ENCODE results near the gene CMTM8. TPM values are rescaled to one million over a fixed set of nuclear protein-coding genes. Genes with fewer than 3 reads are reported as not detected.

Gene CMTM8
- total RNA-seq, 1 donor from 2014 or later: not detected

DNA sequence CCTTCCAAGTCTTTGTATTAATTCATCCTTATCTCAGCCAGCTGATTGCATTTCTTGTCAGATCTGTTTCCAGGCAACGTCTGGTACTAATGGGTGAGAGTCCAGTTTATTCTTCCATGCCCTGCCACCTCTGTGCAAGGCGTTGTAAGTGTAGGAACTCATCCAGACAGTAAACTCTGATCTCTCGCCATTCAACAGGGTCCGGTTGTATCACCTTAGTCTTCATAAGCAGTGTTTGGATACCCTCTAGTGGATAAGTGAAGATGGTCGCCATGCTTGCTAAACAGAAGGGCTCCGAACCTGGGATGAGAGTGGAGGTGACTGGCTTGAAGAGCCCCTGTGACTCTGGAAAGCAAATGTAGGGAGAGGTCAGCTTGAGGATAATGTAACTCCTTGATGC lies 101.6 kb downstream of the CMTM8 start:
- Histone ChIP-seq H3K36me3 (ENCODE audit: control insufficient read depth in 3 of 3, insufficient read depth in 3 of 3, low read length in 3 of 3) (no peaks in the 10 kb centered on the region), H3K4me1 (ENCODE audit: control insufficient read depth in 3 of 3, insufficient read depth in 3 of 3, low read length in 3 of 3) (no peaks in the 10 kb centered on the region), H3K27ac (ENCODE audit: low read depth, low read length) (no peak overlapping the region), H3K9ac (ENCODE audit: low read depth in 1 of 3, low read length in 3 of 3) (no peak overlapping the region), H3K4me3 (ENCODE audit: low read length in 3 of 3) (no peak overlapping the region), H3K9me3 (ENCODE audit: control insufficient read depth in 3 of 3, low read length in 3 of 3) (peaks cover 0 to 2% (median 0%) of the 10 kb centered on the region in 3 donors), H3K27me3 (ENCODE audit: control insufficient read depth in 3 of 3, insufficient read depth in 3 of 3, low read length in 3 of 3) (no peaks in the 10 kb centered on the region)

DNA sequence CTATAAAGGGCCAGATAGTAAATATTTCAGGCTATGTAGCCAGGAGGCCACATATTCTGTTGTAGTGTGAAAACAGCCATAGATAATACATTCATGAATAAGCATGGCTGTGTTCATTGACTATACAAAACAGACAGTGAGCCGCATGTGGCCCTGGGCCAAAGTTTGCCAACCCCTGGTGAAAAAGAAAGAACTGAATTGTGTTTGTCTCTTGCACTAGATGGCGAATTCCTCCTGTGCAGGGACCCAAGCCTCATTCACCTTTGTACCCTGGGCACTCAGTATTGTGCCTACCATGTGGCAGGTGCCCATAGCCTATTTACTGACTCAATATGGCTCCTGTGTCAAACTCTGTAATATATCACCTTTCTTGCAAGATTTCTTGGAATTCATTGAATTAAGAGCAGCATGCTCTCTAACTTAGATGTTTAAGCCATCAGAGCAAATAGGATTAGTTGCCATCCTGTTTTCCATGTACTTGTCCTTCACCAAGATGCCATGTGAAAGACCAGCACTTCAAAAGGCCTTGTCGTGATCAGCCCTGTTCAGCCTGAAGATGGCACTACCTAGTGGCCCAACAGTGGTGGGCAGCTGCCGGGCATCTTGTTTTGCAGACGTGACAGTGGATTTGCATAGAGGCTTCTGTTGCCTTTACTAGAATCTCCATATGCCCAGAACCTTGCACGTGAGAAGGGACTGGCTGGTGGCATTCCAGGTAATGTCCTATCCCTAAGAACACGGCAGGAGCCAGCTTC lies 102.3 kb downstream of the CMTM8 start:
- H3K4me3 ChIP-seq (ENCODE audit: low read length in 3 of 3): no peak overlapping the region
- peaks cover 0 to 2% (median 0%) of the 10 kb centered on the region in 3 donors for H3K9me3 ChIP-seq (ENCODE audit: control insufficient read depth in 3 of 3, low read length in 3 of 3)
- H3K36me3 ChIP-seq (ENCODE audit: control insufficient read depth in 3 of 3, insufficient read depth in 3 of 3, low read length in 3 of 3): no peaks in the 10 kb centered on the region
- no peaks in the 10 kb centered on the region for H3K27me3 ChIP-seq (ENCODE audit: control insufficient read depth in 3 of 3, insufficient read depth in 3 of 3, low read length in 3 of 3)
- no peak overlapping the region for H3K9ac ChIP-seq (ENCODE audit: low read depth in 1 of 3, low read length in 3 of 3)
- no peak overlapping the region for H3K27ac ChIP-seq (ENCODE audit: low read depth, low read length)
- H3K4me1 ChIP-seq (ENCODE audit: control insufficient read depth in 3 of 3, insufficient read depth in 3 of 3, low read length in 3 of 3): no peaks in the 10 kb centered on the region

DNA sequence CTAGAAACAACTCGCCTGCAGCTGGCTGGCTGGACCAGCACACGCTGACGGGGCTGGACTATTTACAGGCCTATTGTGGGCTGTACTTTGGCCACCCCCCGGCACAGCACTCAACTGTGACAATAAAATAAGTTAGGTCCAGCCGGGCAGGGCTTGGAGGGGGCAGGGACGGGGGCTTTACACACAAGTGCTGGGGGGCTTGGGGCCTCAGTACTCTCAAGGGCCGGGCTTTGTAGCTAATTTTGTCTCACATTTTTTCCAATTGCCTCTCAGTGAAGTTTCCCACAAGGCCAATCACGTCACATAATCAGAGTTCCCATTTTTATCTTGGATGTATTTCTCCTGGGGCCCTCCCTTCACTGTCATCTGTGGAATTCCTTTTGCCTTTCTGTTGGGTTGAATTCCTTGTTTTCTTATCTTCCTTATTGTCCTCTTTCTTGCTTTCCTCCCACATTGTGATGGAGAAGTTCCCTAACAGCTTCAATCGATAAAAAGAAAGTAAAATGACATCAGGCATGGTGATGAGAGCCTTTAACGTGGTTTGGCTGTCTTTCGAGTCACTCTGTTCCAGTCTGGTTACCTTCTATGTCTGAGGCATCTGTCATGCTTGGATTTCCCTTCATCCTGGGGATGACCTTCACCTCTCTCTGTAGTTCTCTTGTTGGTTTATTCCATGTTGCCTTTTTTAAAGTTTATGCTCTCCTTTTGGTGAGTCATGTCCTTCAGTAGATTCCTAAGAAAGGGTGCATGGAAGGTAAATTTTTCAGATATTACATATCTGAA lies 109.1 kb downstream of the CMTM8 start:
- Histone ChIP-seq H3K4me1 (ENCODE audit: control insufficient read depth in 3 of 3, insufficient read depth in 3 of 3, low read length in 3 of 3) (no peaks in the 10 kb centered on the region), H3K27ac (ENCODE audit: low read depth, low read length) (no peak overlapping the region), H3K9me3 (ENCODE audit: control insufficient read depth in 3 of 3, low read length in 3 of 3) (no peaks in the 10 kb centered on the region), H3K9ac (ENCODE audit: low read depth in 1 of 3, low read length in 3 of 3) (no peak overlapping the region), H3K36me3 (ENCODE audit: control insufficient read depth in 3 of 3, insufficient read depth in 3 of 3, low read length in 3 of 3) (no peaks in the 10 kb centered on the region), H3K27me3 (ENCODE audit: control insufficient read depth in 3 of 3, insufficient read depth in 3 of 3, low read length in 3 of 3) (no peaks in the 10 kb centered on the region), H3K4me3 (ENCODE audit: low read length in 3 of 3) (peak overlapping the region in 1 of 3 donors; percentile 24)

DNA sequence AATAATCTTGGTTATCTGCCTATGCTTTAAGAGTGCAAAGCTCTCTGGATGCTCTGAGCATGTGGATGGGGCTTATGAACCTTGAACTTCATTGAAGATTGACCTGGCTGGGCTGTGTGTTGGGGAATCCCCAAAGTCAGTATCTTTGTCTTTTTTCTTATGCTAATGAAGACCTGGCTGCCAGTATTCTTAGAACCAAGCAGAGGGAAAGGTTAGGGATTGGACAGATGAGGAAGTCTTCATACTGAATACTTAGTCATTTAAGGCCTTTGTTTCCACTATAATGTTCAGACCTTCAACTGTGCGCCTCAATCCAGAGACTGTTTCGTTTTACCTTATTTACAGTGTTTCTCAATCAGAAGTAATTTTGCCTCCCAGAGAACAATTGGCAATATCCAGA lies 110.7 kb downstream of the CMTM8 start:
- H3K4me1 ChIP-seq (ENCODE audit: control insufficient read depth in 3 of 3, insufficient read depth in 3 of 3, low read length in 3 of 3): no peaks in the 10 kb centered on the region
- H3K36me3 ChIP-seq (ENCODE audit: control insufficient read depth in 3 of 3, insufficient read depth in 3 of 3, low read length in 3 of 3): no peaks in the 10 kb centered on the region
- H3K4me3 ChIP-seq (ENCODE audit: low read length in 3 of 3): no peak overlapping the region
- no peak overlapping the region for H3K9ac ChIP-seq (ENCODE audit: low read depth in 1 of 3, low read length in 3 of 3)
- no peaks in the 10 kb centered on the region for H3K27me3 ChIP-seq (ENCODE audit: control insufficient read depth in 3 of 3, insufficient read depth in 3 of 3, low read length in 3 of 3)
- no peak overlapping the region for H3K27ac ChIP-seq (ENCODE audit: low read depth, low read length)
- H3K9me3 ChIP-seq (ENCODE audit: control insufficient read depth in 3 of 3, low read length in 3 of 3): no peaks in the 10 kb centered on the region

DNA sequence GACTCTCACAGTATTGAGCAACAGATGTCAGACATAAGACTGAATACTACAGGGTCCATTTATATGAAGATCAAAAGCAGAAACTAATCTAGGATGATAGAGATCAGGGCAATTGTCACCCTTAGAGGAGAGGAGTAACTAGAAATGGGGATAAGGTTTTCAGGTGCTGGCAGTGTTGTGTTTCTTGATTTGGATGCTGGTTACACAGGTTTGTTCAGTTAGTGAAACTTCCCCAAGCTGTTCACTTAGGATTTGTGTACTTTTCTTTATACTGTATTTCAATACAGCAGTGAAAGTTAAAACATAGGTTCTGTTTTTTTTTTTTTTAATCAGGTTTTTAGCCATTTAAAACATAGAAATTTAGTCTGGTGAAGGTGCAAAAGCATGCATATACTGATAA lies 114.1 kb downstream of the CMTM8 start:
- H3K4me3 ChIP-seq (ENCODE audit: low read length in 3 of 3): no peak overlapping the region
- no peaks in the 10 kb centered on the region for H3K9me3 ChIP-seq (ENCODE audit: control insufficient read depth in 3 of 3, low read length in 3 of 3)
- no peak overlapping the region for H3K9ac ChIP-seq (ENCODE audit: low read depth in 1 of 3, low read length in 3 of 3)
- no peaks in the 10 kb centered on the region for H3K36me3 ChIP-seq (ENCODE audit: control insufficient read depth in 3 of 3, insufficient read depth in 3 of 3, low read length in 3 of 3)
- no peaks in the 10 kb centered on the region for H3K27me3 ChIP-seq (ENCODE audit: control insufficient read depth in 3 of 3, insufficient read depth in 3 of 3, low read length in 3 of 3)
- no peaks in the 10 kb centered on the region for H3K4me1 ChIP-seq (ENCODE audit: control insufficient read depth in 3 of 3, insufficient read depth in 3 of 3, low read length in 3 of 3)
- H3K27ac ChIP-seq (ENCODE audit: low read depth, low read length): no peak overlapping the region

DNA sequence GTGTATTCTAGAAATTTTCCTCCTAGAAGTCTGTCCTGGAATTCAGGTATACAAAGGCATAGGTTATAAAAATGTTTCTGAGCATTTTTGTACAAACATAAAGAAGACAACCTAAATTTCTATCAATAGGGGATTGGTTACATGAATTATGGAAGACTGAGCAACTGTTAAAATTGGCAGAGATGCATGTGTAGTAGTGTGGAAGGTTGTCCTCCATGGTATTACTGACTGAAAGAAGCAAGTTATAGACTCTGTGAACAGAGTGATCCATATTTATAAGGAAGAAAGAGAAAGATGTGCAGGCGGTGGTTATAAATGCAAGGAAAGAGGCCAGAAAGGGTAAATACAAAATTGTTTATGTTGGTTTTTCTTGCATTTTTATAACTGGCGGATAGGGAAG lies 114.9 kb downstream of the CMTM8 start:
- Histone ChIP-seq H3K4me3 (ENCODE audit: low read length in 3 of 3) (no peak overlapping the region), H3K9me3 (ENCODE audit: control insufficient read depth in 3 of 3, low read length in 3 of 3) (no peaks in the 10 kb centered on the region), H3K9ac (ENCODE audit: low read depth in 1 of 3, low read length in 3 of 3) (no peak overlapping the region), H3K36me3 (ENCODE audit: control insufficient read depth in 3 of 3, insufficient read depth in 3 of 3, low read length in 3 of 3) (no peaks in the 10 kb centered on the region), H3K27me3 (ENCODE audit: control insufficient read depth in 3 of 3, insufficient read depth in 3 of 3, low read length in 3 of 3) (no peaks in the 10 kb centered on the region), H3K4me1 (ENCODE audit: control insufficient read depth in 3 of 3, insufficient read depth in 3 of 3, low read length in 3 of 3) (no peaks in the 10 kb centered on the region), H3K27ac (ENCODE audit: low read depth, low read length) (no peak overlapping the region)

DNA sequence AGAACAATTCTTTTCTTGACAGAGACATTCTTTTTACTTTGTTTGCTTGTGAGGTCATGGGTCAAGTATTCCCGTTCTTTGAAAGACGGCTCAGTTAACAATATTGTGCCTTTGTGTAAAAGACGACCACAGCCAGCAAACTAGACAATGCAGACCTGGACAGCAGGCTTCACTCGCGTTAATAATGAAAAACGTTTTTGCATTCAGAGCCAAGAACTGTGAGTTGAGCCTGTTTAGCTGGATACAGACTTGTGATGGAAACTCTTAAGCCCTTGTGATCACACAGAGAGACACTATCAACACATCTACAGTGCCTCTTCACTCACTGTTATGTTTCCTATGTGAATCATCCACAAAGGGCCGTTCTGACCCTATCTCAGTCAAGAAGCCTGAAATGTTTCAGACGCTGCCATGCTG lies 115.9 kb downstream of the CMTM8 start:
- Histone ChIP-seq H3K9ac (ENCODE audit: low read depth in 1 of 3, low read length in 3 of 3) (no peak overlapping the region), H3K4me1 (ENCODE audit: control insufficient read depth in 3 of 3, insufficient read depth in 3 of 3, low read length in 3 of 3) (no peaks in the 10 kb centered on the region), H3K4me3 (ENCODE audit: low read length in 3 of 3) (no peak overlapping the region), H3K9me3 (ENCODE audit: control insufficient read depth in 3 of 3, low read length in 3 of 3) (no peaks in the 10 kb centered on the region), H3K36me3 (ENCODE audit: control insufficient read depth in 3 of 3, insufficient read depth in 3 of 3, low read length in 3 of 3) (no peaks in the 10 kb centered on the region), H3K27me3 (ENCODE audit: control insufficient read depth in 3 of 3, insufficient read depth in 3 of 3, low read length in 3 of 3) (no peaks in the 10 kb centered on the region), H3K27ac (ENCODE audit: low read depth, low read length) (no peak overlapping the region)

DNA sequence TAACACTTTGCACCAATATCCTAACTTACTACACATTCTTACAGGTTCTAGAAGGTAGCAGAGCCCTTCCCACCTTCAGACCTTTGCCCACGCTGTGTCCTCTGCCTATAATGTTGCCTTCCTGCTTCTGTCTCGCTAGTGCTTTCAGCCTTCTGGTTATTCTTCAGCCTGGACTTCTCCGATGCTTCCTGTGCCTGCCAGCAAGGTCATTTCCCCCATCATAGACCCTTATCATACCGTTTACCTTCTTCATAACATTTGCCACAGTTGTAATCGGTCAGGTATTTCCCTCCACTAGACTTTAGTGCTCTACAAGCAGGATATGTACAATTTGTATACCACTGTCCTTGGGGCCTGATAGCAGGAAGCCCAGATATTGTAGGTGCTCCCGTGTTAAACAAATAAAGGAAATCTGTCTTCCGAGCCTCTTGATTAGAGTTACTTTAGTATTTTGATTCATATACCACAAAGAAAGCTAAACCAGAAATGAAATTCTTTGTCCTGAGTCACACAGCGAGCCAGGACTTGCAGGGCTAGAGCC lies 117.3 kb downstream of the CMTM8 start:
- H3K9me3 ChIP-seq (ENCODE audit: control insufficient read depth in 3 of 3, low read length in 3 of 3): no peaks in the 10 kb centered on the region
- no peak overlapping the region for H3K9ac ChIP-seq (ENCODE audit: low read depth in 1 of 3, low read length in 3 of 3)
- no peaks in the 10 kb centered on the region for H3K27me3 ChIP-seq (ENCODE audit: control insufficient read depth in 3 of 3, insufficient read depth in 3 of 3, low read length in 3 of 3)
- H3K4me1 ChIP-seq (ENCODE audit: control insufficient read depth in 3 of 3, insufficient read depth in 3 of 3, low read length in 3 of 3): no peaks in the 10 kb centered on the region
- H3K27ac ChIP-seq (ENCODE audit: low read depth, low read length): no peak overlapping the region
- no peaks in the 10 kb centered on the region for H3K36me3 ChIP-seq (ENCODE audit: control insufficient read depth in 3 of 3, insufficient read depth in 3 of 3, low read length in 3 of 3)
- no peak overlapping the region for H3K4me3 ChIP-seq (ENCODE audit: low read length in 3 of 3)

DNA sequence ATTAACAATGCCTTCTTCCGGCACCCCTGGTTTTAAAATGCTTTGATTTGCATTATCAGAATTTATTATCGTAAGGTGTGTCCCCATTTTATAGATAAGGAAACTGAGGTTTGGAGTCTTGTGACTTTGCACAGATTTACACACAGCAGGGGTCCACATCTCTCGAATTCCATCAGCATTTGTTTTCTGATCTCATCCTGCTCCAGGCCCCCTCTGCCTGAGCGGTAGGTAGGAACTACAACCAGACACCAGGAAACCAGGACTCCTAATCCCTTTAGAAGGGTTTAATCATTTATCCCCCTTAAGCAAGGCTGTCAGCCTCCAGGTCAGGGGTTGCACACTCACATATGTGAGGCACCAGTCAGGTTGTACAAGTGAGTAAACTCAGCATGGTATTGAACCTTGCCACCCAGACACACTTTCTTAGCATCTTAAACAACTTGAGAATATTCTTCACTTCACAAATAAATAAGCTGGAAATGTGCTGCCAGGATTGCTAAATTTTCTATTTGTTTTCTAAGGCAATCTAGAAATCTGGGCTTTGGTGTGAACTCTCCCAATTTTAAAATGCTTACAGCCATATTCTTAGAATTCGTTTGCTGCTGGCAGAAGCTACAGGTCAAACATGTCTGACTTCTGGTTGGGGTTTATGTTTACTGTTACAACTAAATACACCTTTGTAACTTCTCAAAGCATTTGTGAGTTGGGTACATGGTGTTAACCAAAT lies 121.4 kb downstream of the CMTM8 start:
- Histone ChIP-seq H3K36me3 (ENCODE audit: control insufficient read depth in 3 of 3, insufficient read depth in 3 of 3, low read length in 3 of 3) (no peaks in the 10 kb centered on the region), H3K9ac (ENCODE audit: low read depth in 1 of 3, low read length in 3 of 3) (no peak overlapping the region), H3K27ac (ENCODE audit: low read depth, low read length) (no peak overlapping the region), H3K27me3 (ENCODE audit: control insufficient read depth in 3 of 3, insufficient read depth in 3 of 3, low read length in 3 of 3) (no peaks in the 10 kb centered on the region), H3K9me3 (ENCODE audit: control insufficient read depth in 3 of 3, low read length in 3 of 3) (no peaks in the 10 kb centered on the region), H3K4me1 (ENCODE audit: control insufficient read depth in 3 of 3, insufficient read depth in 3 of 3, low read length in 3 of 3) (no peaks in the 10 kb centered on the region), H3K4me3 (ENCODE audit: low read length in 3 of 3) (no peak overlapping the region)

DNA sequence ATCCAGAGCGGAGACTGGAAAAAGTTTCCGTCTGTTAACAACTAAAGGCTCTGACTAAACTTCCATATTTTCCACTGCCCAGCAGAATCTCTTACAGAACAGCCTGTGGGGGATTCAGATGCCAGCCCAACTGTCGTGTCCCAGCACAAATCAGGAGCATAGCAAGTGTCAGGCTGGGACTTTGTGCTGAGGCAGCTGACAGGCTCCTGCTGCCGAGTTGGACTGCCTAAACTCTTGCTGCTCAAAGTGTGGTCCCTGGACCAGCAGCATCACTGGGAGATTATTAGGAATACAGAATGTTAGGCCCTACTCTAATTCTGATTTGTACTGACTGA lies 122.0 kb downstream of the CMTM8 start:
- no peaks in the 10 kb centered on the region for H3K9me3 ChIP-seq (ENCODE audit: control insufficient read depth in 3 of 3, low read length in 3 of 3)
- H3K4me1 ChIP-seq (ENCODE audit: control insufficient read depth in 3 of 3, insufficient read depth in 3 of 3, low read length in 3 of 3): no peaks in the 10 kb centered on the region
- no peaks in the 10 kb centered on the region for H3K36me3 ChIP-seq (ENCODE audit: control insufficient read depth in 3 of 3, insufficient read depth in 3 of 3, low read length in 3 of 3)
- H3K4me3 ChIP-seq (ENCODE audit: low read length in 3 of 3): no peak overlapping the region
- H3K9ac ChIP-seq (ENCODE audit: low read depth in 1 of 3, low read length in 3 of 3): no peak overlapping the region
- no peak overlapping the region for H3K27ac ChIP-seq (ENCODE audit: low read depth, low read length)
- no peaks in the 10 kb centered on the region for H3K27me3 ChIP-seq (ENCODE audit: control insufficient read depth in 3 of 3, insufficient read depth in 3 of 3, low read length in 3 of 3)

All from skeletal muscle tissue (tissue), 4 donors.